B cell (primary cell): ENCODE measurements around the gene WFDC10B.

Experiments used
- CTCF ChIP-seq: fragments of 200-600 bp; IDR thresholded peaks from one replicate; pipeline ENCODE4 v1.8.0; 2022; ENCODE audit warnings: antibody characterized with exemption, mild to moderate bottlenecking
- EZH2 ChIP-seq: IDR thresholded peaks from 2 replicates; pipeline ENCODE4 v1.6.1; 2012; ENCODE audit warnings: borderline replicate concordance, low read depth, mild to moderate bottlenecking, moderate library complexity, low read length; ENCODE audit not compliant: insufficient read depth, poor library complexity, severe bottlenecking

- TF ChIP-seq CTCF = no peak
- TF ChIP-seq EZH2 = no peak
These were observed at the start of gene WFDC10B for GRCh38 chr20:45704969-45705637.
